ENCODE measurements around the gene CAMK1D. TPM values are rescaled to one million over a fixed set of nuclear protein-coding genes. Genes with fewer than 3 reads are reported as not detected.

CAMK1D gene
- total RNA-seq, 1 experiment from 2014 or later = 6.3 TPM

- no peak overlapping the region for H2AFZ ChIP-seq (ENCODE audit: low read length)
- Mint-ChIP-seq H3K4me3 (no peak overlapping the region), H3K27me3 (ENCODE audit: low read depth) (no peaks in the 10 kb centered on the region; the same call in none of the 2 replicates), H3K36me3 (ENCODE audit: insufficient read depth in 1 of 3, low read depth in 3 of 3) (peaks cover 0 to 4% (median 0%) of the 10 kb centered on the region in 3 experiments; a peak in 3 of 7 replicates), H3K27ac (no peak overlapping the region; a peak in 1 of 7 replicates), H3K4me1 (peaks cover 0 to 7% of the 10 kb centered on the region in 2 experiments; a peak in 1 of 4 replicates), H3K9me3 (no peaks in the 10 kb centered on the region)
- H3K23me2 ChIP-seq (ENCODE audit: insufficient read length, low read depth, low read length, poor library complexity, severe bottlenecking) = no peaks in the 10 kb centered on the region
- no peak overlapping the region for H3K18ac ChIP-seq (ENCODE audit: insufficient read length, low read depth, low read length)
- H2AK5ac ChIP-seq (ENCODE audit: insufficient read length, low read length) = no peak overlapping the region
- no peak overlapping the region for H3K56ac ChIP-seq (ENCODE audit: insufficient read length, low read depth, low read length)
- no peaks in the 10 kb centered on the region for H3K79me1 ChIP-seq (ENCODE audit: insufficient read depth, low read depth, low read length, poor library complexity, severe bottlenecking)
- no peak for DNase-seq
- no CpG with 5 or more reads among the region's 10 CpGs for WGBS (ENCODE audit: extremely low coverage, insufficient read length, low lambda C conversion rate)
- no peaks in the 10 kb centered on the region for H4K20me1 ChIP-seq (ENCODE audit: control insufficient read depth, insufficient read depth, insufficient read length)
- H3T11ph ChIP-seq (ENCODE audit: low read length) = no peak overlapping the region
- no peak overlapping the region for H2BK5ac ChIP-seq (ENCODE audit: insufficient read length, low read length)
- H2BK20ac ChIP-seq (ENCODE audit: low read depth, low read length, poor library complexity, severe bottlenecking) = no peak overlapping the region
- no peak overlapping the region for H3K4me2 ChIP-seq (ENCODE audit: insufficient read depth, insufficient read length, low read length)
- H3K27ac ChIP-seq (ENCODE audit: insufficient read length, low read depth, low read length) = no peak overlapping the region
- TF ChIP-seq CTCF (conservative IDR thresholded peaks at IDR 0.05) = no peak
- H2BK12ac ChIP-seq (ENCODE audit: insufficient read length, low read depth, low read length) = no peak overlapping the region
- no peak overlapping the region for H4K5ac ChIP-seq (ENCODE audit: insufficient read length, low read depth, low read length)
- no peak overlapping the region for H3K4ac ChIP-seq (ENCODE audit: low read depth, low read length)
- H3K14ac ChIP-seq (ENCODE audit: insufficient read depth, low read length) = no peak overlapping the region; the same call in 1 of the 2 replicates
- H3K9ac ChIP-seq (ENCODE audit: extremely low read depth, insufficient read length, low read length) = no peak overlapping the region
- H3K9me3 ChIP-seq (ENCODE audit: control insufficient read depth, low read depth, low read length) = no peaks in the 10 kb centered on the region
- H2BK120ac ChIP-seq (ENCODE audit: low read depth, low read length, poor library complexity, severe bottlenecking) = no peak overlapping the region
- no peak overlapping the region for H2BK15ac ChIP-seq (ENCODE audit: low read depth, low read length)
- no peak overlapping the region for H3K23ac ChIP-seq (ENCODE audit: insufficient read length, low read depth, low read length)
- no peaks in the 10 kb centered on the region for H3K79me2 ChIP-seq (ENCODE audit: insufficient read depth, low read length)
- H4K91ac ChIP-seq (ENCODE audit: insufficient read length, low read depth, low read length) = no peak overlapping the region
- no peaks in the 10 kb centered on the region for H3K4me1 ChIP-seq (ENCODE audit: insufficient read depth, low read length)
- no peak overlapping the region for H4K8ac ChIP-seq (replicated peaks; ENCODE audit: insufficient read length, low read depth, low read length)
- H3K27me3 ChIP-seq (ENCODE audit: insufficient read depth, low read length) = no peaks in the 10 kb centered on the region
These were observed 482.7 kb downstream of the CAMK1D start for GRCh38 chr10:12832096-12832495.

Data from H9 (cell line).